ENCODE measurements around the gene CEPT1. TPM values are rescaled to one million over a fixed set of nuclear protein-coding genes. Genes with fewer than 3 reads are reported as not detected.

CEPT1 gene
- total RNA-seq, 1 donor from 2014 or later, result 127 TPM

DNA sequence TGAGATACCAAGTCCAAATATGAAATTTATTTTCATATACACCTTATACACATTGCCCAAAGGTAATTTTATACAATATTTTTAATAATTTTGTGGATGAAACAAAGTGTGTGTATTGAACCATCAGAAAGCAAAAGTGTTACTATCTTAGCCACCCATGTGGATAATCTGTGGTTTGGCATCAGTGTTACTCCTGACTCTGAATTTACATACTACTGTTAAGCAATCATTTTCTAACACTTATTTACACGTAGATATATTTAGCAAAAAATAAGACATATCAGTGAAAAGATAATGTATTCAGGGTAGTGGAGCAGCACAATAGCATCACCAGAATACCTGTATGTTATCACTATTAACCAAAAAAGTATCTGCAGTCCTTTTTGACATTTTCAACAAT lies 36.7 kb downstream of the CEPT1 start:
- Mint-ChIP-seq H3K27ac (ENCODE audit: unreplicated experiment) (no peak overlapping the region), H3K36me3 (ENCODE audit: low read depth, unreplicated experiment) (peaks cover 33% of the 10 kb centered on the region), H3K4me1 (ENCODE audit: unreplicated experiment) (peaks cover 18% of the 10 kb centered on the region), H3K9me3 (ENCODE audit: unreplicated experiment) (no peaks in the 10 kb centered on the region), H3K27me3 (ENCODE audit: unreplicated experiment) (no peaks in the 10 kb centered on the region), H3K4me3 (ENCODE audit: unreplicated experiment) (no peak overlapping the region)
- DNase-seq (ENCODE audit: low spot score), result no peak
- TF ChIP-seq CTCF (IDR thresholded peaks at IDR 0.05; ENCODE audit: unreplicated experiment), result no peak

DNA sequence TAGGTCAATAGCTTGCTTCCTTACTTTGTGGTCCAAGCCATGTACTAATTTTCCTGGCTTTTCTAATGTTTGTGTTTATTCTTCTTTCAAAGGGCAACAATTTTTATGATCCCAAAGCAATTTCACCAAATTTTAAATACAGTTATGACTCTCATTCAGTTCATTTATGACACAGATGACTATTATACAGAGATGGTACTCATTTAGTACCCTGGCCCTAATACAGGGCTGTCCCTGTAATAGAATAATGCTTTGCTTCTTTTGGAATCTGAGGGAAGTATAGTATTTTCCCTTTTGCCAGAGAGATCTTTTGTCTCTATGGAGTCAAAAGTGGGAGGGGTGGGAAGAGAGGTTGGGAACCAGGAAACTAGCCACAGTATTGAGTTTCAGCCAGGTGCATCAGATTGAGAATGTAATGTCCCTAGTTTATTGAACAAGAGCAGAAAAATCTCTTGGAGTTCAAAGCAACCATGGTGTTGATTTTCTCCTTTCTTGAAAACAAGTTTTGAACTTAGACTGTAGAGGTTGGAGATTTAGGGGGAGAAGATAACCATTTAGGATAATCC lies 40.0 kb downstream of the CEPT1 start:
- DNase-seq (ENCODE audit: low spot score), result no peak
- Mint-ChIP-seq H3K9me3 (ENCODE audit: unreplicated experiment) (no peaks in the 10 kb centered on the region), H3K27me3 (ENCODE audit: unreplicated experiment) (no peaks in the 10 kb centered on the region), H3K4me3 (ENCODE audit: unreplicated experiment) (no peak overlapping the region), H3K4me1 (ENCODE audit: unreplicated experiment) (peaks cover 28% of the 10 kb centered on the region), H3K27ac (ENCODE audit: unreplicated experiment) (peak overlapping the region; percentile 39), H3K36me3 (ENCODE audit: low read depth, unreplicated experiment) (peaks cover 37% of the 10 kb centered on the region)
- no peak for TF ChIP-seq CTCF (IDR thresholded peaks at IDR 0.05; ENCODE audit: unreplicated experiment)

DNA sequence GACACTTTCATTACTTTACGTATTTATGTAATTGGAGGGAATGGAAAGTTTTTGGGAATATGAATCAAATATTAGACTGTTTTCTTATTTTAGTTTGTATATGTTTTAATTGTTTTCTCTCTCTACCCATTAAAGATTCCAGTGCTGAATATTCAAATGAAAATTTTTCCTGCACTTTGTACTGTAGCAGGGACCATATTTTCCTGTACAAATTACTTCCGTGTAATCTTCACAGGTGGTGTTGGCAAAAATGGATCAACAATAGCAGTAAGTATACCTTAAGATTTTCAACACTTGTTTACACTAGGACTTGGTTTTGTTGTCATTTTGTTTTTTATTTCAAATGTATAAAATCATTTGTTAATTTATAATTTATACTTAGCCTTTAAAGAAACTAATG lies 42.0 kb downstream of the CEPT1 start:
- no peak for DNase-seq (ENCODE audit: low spot score)
- Mint-ChIP-seq H3K36me3 (ENCODE audit: low read depth, unreplicated experiment) (peaks cover 47% of the 10 kb centered on the region), H3K4me1 (ENCODE audit: unreplicated experiment) (peaks cover 35% of the 10 kb centered on the region), H3K27ac (ENCODE audit: unreplicated experiment) (no peak overlapping the region), H3K4me3 (ENCODE audit: unreplicated experiment) (no peak overlapping the region), H3K9me3 (ENCODE audit: unreplicated experiment) (no peaks in the 10 kb centered on the region), H3K27me3 (ENCODE audit: unreplicated experiment) (no peaks in the 10 kb centered on the region)
- no peak for TF ChIP-seq CTCF (IDR thresholded peaks at IDR 0.05; ENCODE audit: unreplicated experiment)

DNA sequence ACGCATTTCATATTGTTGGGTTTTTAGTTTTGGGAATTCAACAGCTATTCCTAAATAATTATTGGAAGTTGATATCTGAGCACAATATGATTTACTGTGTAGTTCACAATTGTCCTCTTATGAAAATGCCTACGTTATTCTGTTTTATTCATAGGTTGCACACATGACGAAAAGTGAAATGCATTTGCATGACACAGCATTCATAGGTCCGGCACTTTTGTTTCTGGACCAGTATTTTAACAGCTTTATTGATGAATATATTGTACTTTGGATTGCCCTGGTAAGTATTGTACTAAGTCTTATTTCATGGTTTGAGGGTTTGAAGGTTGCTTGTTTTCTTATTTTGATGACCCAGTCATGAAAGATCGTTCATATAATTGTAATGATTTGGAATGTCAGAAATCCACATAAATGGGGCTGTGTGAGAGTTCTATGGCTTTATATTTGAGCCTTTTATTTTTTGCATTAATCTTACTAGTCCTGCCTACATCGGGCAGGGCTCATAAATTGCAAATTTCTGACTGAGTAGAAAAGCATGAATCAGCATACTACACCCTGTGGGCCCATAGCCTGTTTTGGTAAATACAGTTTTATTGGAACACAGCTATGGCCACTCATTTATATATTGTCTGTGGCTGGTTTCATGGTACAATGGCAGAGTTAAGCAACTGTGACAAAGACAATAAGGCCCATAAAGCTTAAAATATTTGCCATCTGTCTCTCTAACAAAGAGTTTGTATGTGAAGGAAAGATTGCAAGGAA lies 43.5 kb downstream of the CEPT1 start:
- TF ChIP-seq CTCF (IDR thresholded peaks at IDR 0.05; ENCODE audit: unreplicated experiment), result no peak
- H3K36me3 Mint-ChIP-seq (ENCODE audit: low read depth, unreplicated experiment), result peaks cover 52% of the 10 kb centered on the region
- no peaks in the 10 kb centered on the region for H3K27me3 Mint-ChIP-seq (ENCODE audit: unreplicated experiment)
- H3K9me3 Mint-ChIP-seq (ENCODE audit: unreplicated experiment), result no peaks in the 10 kb centered on the region
- no peak for DNase-seq (ENCODE audit: low spot score)
- H3K4me1 Mint-ChIP-seq (ENCODE audit: unreplicated experiment), result peaks cover 38% of the 10 kb centered on the region
- peak overlapping the region; percentile 54 for H3K27ac Mint-ChIP-seq (ENCODE audit: unreplicated experiment)
- peak overlapping the region; percentile 76 for H3K4me3 Mint-ChIP-seq (ENCODE audit: unreplicated experiment)

DNA sequence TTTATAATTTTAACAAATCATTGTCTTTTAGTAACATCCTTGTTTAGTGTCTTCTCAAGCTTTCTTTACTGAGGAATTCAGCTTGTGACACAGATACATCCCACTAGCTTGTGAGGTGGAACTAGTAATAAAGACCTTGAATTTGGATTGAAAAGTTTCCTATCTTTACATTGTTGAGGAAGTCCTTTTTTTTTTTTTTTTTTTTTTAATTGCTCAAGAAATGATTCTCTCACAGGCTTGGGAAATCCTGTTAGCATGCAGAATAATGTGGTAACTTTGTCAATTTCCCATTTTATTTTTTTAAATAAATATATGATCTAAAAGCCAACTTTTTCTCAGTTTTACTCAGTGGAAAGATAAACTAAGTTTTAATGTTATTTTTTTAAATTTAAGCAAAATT lies 44.6 kb downstream of the CEPT1 start:
- H3K4me1 Mint-ChIP-seq (ENCODE audit: unreplicated experiment), result peaks cover 41% of the 10 kb centered on the region
- peaks cover 3% of the 10 kb centered on the region for H3K27me3 Mint-ChIP-seq (ENCODE audit: unreplicated experiment)
- peaks cover 58% of the 10 kb centered on the region for H3K36me3 Mint-ChIP-seq (ENCODE audit: low read depth, unreplicated experiment)
- H3K27ac Mint-ChIP-seq (ENCODE audit: unreplicated experiment), result no peak overlapping the region
- H3K9me3 Mint-ChIP-seq (ENCODE audit: unreplicated experiment), result no peaks in the 10 kb centered on the region
- DNase-seq (ENCODE audit: low spot score), result no peak
- no peak overlapping the region for H3K4me3 Mint-ChIP-seq (ENCODE audit: unreplicated experiment)
- TF ChIP-seq CTCF (IDR thresholded peaks at IDR 0.05; ENCODE audit: unreplicated experiment), result no peak
